ENCODE data around the gene ASB6. TPM values are rescaled to one million over a fixed set of nuclear protein-coding genes. Genes with fewer than 3 reads are reported as not detected.

ASB6 gene
- total RNA-seq, 1 donor from 2014 or later, result 17.9 TPM

GRCh38 chr9:129624947-129625346 is 17.0 kb downstream of the ASB6 start:
- peak; percentile 44 for DNase-seq

GRCh38 chr9:129624168-129624759 is 17.7 kb downstream of the ASB6 start:
- DNase-seq, result peak; percentile 73

- no peak for DNase-seq
Measured at GRCh38 chr9:129623331-129623730, 18.6 kb downstream of the ASB6 start.

- no peak for DNase-seq
Measured at GRCh38 chr9:129620669-129621295, 21.2 kb downstream of the ASB6 start, which contains the start of gene C9orf50. Gene C9orf50, minus strand, starts transcription at chr9:129621101. Its CDS starts 527 bp downstream, at chr9:129620574.

- DNase-seq, result peak; percentile 25
Measured at GRCh38 chr9:129619787-129620668, 21.9 kb downstream of the ASB6 start.

- DNase-seq, result peak; percentile 61
Measured at GRCh38 chr9:129617167-129617566, 24.8 kb downstream of the ASB6 start.

GRCh38 chr9:129615407-129616285 is 26.3 kb downstream of the ASB6 start:
- no peak for DNase-seq

GRCh38 chr9:129614932-129615331 is 27.0 kb downstream of the ASB6 start:
- no peak for DNase-seq

- no peak for DNase-seq
Measured at GRCh38 chr9:129613520-129614175, 28.3 kb downstream of the ASB6 start.

GRCh38 chr9:129612815-129613519 is 29.0 kb downstream of the ASB6 start:
- DNase-seq, result no peak

- no peak for DNase-seq
Measured at GRCh38 chr9:129612123-129612522, 29.8 kb downstream of the ASB6 start.

- DNase-seq, result no peak
Measured at GRCh38 chr9:129611307-129611800, 30.6 kb downstream of the ASB6 start.

- DNase-seq, result peak; percentile 79
Measured at GRCh38 chr9:129610473-129611306, 31.3 kb downstream of the ASB6 start.

GRCh38 chr9:129610213-129610472 is 31.8 kb downstream of the ASB6 start:
- DNase-seq, result no peak

- peak; percentile 28 for DNase-seq
Measured at GRCh38 chr9:129609486-129610212, 32.3 kb downstream of the ASB6 start.

- no peak for DNase-seq
Measured at GRCh38 chr9:129608561-129609481, 33.1 kb downstream of the ASB6 start.

- no peak for DNase-seq
Measured at GRCh38 chr9:129607027-129607387, 34.9 kb downstream of the ASB6 start.

- DNase-seq, result no peak
Measured at GRCh38 chr9:129606161-129607026, 35.6 kb downstream of the ASB6 start.
